Epithelial cell of esophagus (primary cell): ENCODE results near the gene HPCAL1.
"Not testable (repeated sequence)": the region's sequence is repeated elsewhere in the genome, so short reads cannot be mapped to it uniquely, and the experiment has no call there.

Experiments
- DNase-seq: peaks from one replicate; pipeline ENCODE4 v3.0.0; 2010; ENCODE audit warnings: low read depth
- H3K4me3 ChIP-seq: 2 replicates; pipeline ENCODE4 v1.5.1; 2011; ENCODE audit warnings: mild to moderate bottlenecking, low read length, control low read depth
- CTCF ChIP-seq: IDR thresholded peaks from 2 replicates; pipeline ENCODE4 v1.5.1; 2011; ENCODE audit warnings: low read depth, mild to moderate bottlenecking, low read length, control low read depth, inconsistent platforms; ENCODE audit not compliant: insufficient read depth; ENCODE audit errors: missing control alignments

Gene HPCAL1

GRCh38 chr2:10257036-10257435 lies 45.7 kb upstream of the HPCAL1 start:
- no peak for DNase-seq
- H3K4me3 ChIP-seq, result no peak overlapping the region
- no peak for TF ChIP-seq CTCF

- DNase-seq, result no peak
- no peak overlapping the region for H3K4me3 ChIP-seq
- no peak for TF ChIP-seq CTCF
Measured at GRCh38 chr2:10257500-10258147, 45.1 kb upstream of the HPCAL1 start.

- DNase-seq, result no peak
Measured at GRCh38 chr2:10258326-10258725, 44.4 kb upstream of the HPCAL1 start.

GRCh38 chr2:10258726-10259125 lies 44.0 kb upstream of the HPCAL1 start:
- no peak overlapping the region for H3K4me3 ChIP-seq
- no peak for DNase-seq
- no peak for TF ChIP-seq CTCF

More at GRCh38 chr2:10258326-10258725, 44.4 kb upstream of the HPCAL1 start:
- no peak overlapping the region for H3K4me3 ChIP-seq
- TF ChIP-seq CTCF, result no peak

GRCh38 chr2:10260130-10260529 lies 42.6 kb upstream of the HPCAL1 start:
- TF ChIP-seq CTCF, result no peak
- no peak for DNase-seq
- no peak overlapping the region for H3K4me3 ChIP-seq

- not testable (repeated sequence) for H3K4me3 ChIP-seq, DNase-seq
Measured at GRCh38 chr2:10263526-10263925, 39.2 kb upstream of the HPCAL1 start.

- H3K4me3 ChIP-seq, result no peak overlapping the region
- no peak for DNase-seq
- TF ChIP-seq CTCF, result no peak
Measured at GRCh38 chr2:10264506-10265328, 38.0 kb upstream of the HPCAL1 start.
